NOMO-1 treated with DMSO at 0.1 percent for 48 hours (cell line): ENCODE results near the gene SPINT2.
A peak's percentile ranks its signal among the peaks of the same experiment; 100 is the strongest.

Experiments
- DNase-seq: peaks from one replicate; lab custom pipeline; 2025; ENCODE audit not compliant: unreplicated experiment; lab: John Stamatoyannopoulos, UW

The SPINT2 gene

DNA sequence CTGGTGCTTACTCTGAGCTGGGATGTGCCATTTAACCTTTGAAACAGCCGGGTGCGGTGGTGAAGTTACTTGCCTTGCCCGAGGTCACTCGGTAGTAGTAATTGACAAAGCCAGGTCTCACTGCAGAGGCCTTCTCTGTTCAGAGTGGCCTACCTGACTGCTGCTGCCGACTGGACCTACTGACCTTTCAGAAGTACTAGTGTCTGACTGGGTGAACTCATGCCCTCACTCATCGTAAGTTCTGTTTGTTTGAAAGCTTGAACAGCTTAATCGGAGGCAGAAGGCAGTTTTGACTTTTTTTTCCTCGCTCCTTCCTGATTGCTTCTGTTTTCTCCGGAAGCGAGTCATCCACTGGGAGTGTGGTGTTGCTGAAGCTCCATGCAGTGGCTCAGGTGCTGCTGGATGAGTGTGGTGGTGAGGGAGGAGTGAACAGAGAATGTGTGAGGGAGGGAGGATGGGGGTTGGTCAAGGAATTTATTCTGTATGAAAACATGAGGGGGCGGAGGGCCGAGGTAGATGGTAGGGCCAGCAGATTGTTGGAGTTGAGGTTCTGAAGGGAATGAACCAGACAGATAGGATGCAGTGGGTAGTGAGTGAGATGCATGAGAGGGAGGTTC, 2.7 kb downstream of the SPINT2 start:
- DNase-seq = no peak

DNA sequence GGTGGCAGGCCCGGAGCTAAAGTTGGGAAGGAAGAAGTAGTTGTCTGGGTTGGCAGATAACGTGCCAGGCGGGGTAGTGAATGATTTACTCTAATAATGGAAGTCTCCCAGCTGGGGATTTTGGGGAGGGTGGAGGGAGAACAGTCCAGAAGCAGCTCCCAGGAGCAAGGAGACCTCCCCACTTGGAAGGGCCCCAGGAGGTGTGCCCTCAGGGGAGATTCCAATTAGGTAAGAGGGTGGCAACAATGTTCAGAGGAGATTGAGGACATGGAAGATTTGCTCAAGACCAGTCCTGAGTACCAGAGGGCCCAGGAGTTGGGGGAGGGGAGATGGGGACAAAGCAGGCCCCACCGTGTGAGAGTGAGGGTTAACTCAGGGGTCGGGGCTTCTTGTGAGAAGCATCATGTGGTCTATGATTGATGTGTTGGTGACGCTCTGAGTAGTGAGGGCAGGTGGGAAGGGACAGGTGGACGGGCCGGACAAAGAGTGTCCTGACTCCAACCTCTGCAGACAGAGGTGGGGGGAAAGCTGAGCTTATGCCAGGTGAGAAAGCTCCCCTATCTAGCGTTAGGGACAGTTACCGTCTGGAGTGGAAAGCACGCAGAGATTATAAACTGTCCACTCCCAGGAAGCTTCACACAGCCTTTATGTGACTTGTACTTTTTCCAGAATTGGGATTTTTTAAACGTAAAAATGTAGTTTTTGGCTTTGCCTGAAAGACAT, 3.5 kb downstream of the SPINT2 start:
- DNase-seq = no peak

DNA sequence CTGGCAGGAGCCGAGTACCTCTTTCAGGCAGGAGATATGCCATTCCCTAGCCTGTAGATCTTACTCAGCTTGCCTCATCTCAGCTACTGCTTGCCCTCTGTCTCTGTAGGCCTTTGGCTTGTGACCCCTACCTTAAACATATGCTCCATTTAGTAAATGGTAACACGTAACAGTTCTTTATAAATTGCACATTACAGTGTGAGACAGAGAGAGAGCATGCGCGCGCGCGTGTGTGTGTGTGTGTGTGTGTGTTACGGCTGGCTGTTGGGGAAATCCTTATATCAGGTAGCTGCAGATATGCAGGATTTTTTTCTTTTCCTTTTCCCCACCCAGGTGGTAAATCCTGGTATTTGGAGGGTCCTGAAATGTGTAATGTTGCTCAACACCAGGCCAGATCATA, 4.2 kb downstream of the SPINT2 start:
- no peak for DNase-seq

DNA sequence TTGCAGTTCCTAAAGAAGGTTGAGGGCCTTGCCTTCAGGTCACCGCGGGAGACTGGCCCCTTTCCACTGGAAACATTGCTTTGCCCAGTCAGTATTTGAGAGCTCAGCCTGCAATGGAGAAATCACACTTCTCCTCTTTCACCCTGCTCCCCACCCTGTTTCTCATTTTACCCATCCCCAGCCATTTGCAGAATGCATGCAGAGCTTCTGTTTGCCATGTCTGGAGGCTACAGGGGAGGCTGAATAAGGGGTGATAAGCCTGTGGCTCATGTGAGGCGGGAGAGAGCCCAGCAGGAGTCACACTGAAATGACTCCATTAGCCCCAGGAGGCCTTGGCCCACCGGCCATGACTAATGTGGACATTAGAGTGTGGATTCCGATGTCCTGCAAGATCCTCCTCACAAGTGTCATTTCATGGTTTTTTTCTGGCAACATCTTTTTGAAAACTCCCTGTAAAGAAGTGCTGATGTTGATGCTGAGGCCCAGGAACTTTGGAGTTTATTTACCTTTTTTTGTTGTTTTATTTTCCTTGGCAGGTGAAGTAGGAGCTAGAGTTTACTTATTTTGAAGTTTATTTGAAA, 6.3 kb downstream of the SPINT2 start:
- no peak for DNase-seq

DNA sequence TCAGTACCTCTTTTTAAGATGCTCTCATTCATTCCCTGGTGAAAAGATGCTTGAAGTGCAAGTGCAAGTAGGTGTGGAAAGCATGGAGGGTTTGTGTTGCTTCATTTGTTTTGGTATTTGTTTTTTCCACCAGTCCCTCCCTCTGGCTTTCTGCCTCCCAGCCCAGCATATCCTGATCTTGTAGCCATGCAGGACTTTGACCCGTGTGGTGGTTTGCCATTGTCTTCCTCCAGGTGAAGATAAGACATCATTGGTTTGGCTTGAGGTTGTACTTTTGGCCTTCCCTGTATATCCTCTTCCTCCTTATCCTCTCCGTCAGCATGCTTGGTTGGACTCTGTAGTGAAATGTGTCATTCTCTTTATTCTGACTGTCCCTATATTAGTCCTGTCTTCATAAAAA, 9.1 kb downstream of the SPINT2 start:
- no peak for DNase-seq

DNA sequence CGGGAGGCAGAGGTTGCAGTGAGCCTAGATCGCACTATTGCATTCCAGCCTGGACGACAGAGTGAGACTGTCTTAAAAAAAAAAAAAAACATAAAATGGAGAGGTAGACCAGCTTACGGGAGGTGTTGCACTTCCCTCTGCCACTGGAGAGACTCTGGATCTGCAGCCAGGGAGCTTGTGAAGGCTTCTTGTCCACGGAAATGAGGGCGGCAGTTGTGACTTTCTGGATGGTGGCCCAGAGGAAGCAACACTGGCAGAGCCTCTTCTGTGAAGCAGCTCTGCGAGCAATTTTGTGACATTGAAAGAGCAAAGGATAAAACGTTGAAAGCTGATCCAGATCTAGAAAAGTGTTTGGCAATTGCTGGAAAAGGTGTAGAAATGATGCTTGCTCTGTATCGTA, 10.4 kb downstream of the SPINT2 start:
- no peak for DNase-seq

DNA sequence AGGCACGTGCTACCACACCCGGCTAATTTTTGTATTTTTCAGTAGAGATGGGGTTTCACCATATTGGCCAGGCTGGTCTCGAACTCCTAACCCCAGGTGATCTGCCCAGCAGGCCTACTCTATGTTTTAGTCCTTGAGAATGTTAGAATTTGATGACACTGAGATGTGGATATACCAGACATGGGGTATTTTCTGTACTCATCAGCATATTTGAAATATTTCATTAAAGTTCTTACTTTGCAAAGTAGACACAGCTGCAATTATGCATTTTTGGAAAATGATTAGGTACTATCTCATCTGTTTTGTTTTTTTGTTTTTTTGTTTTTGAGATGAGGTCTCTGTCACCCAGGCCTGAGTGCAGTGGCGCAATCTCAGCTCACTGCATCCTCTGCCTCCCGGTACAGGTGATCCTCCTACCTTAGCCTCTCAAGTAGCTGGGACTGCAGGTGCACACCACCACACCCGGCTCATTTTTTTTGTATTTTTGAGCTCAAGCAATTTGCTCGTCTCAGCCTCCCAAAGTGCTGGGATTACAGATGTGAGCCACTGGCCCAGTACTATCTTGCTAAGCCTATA, 12.7 kb downstream of the SPINT2 start:
- no peak for DNase-seq

DNA sequence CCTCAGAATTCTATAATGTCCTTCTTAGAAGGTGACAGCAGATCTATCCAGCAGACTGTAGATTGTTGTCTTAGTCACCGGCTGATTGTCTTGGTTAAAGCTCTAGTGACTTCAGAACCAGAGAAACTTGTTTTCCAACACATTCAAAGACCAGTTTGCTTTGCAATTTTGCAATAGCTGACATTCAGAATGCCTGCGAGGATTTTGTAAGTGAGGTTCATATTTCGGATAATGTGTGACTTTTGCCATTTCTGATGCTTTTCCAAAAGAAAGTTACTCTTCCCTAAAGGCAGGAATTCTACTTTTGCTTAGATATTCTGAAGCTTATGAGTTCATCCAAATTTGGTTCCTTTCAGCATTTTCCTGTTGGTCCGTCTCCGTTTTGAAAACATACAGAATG, 13.2 kb downstream of the SPINT2 start:
- no peak for DNase-seq

DNA sequence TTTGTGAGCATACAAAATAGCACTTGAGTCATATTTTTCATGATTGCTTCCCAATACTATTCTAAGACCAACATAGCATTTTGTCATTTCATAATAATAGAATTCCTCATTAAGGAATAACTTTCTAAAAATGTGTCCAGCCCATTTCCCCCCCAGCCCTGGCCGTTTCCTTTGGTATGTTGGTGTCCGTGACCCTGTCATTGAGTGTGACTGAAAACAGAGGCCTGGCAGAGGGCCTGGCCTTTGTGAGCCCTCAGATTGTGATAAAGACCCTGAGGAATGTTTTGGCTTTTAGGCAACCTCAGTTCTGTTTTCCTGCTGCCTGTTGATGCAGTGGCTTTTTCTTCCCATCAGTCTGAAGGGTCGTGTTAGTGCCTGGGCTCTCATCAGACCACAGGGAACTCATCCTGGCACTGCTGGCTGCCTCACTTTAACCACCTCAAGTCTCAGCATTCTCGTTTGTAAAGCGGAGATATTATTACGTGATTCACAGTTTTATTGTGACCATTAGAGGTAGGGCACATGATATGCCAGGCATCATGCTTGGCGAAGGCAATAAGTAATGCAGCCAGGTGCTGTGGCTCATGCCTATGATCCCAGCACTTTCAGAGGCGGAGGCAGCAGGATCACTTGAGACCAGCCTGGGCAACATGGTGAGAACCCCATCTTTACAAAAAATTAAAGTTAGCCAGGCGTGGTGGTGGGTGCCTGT, 13.8 kb downstream of the SPINT2 start:
- DNase-seq = no peak

DNA sequence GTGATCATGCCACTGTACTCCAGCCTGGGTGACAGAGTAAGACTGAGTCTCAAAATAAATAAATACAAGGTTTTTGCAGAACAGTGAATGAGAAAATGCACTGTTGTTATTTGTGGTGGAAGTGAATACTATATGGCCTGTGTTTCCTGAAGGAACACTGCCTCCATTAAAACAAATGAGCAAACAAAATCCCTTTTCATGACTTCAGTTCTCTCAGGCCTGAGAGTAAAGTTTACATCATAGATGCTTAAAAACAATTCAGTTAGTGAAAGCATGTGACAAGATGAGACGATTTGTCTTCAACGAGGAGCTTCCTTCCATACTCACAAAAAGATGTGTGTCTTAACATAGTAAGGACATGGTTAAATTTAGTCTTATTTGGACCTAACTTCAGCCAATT, 14.4 kb downstream of the SPINT2 start:
- no peak for DNase-seq

DNA sequence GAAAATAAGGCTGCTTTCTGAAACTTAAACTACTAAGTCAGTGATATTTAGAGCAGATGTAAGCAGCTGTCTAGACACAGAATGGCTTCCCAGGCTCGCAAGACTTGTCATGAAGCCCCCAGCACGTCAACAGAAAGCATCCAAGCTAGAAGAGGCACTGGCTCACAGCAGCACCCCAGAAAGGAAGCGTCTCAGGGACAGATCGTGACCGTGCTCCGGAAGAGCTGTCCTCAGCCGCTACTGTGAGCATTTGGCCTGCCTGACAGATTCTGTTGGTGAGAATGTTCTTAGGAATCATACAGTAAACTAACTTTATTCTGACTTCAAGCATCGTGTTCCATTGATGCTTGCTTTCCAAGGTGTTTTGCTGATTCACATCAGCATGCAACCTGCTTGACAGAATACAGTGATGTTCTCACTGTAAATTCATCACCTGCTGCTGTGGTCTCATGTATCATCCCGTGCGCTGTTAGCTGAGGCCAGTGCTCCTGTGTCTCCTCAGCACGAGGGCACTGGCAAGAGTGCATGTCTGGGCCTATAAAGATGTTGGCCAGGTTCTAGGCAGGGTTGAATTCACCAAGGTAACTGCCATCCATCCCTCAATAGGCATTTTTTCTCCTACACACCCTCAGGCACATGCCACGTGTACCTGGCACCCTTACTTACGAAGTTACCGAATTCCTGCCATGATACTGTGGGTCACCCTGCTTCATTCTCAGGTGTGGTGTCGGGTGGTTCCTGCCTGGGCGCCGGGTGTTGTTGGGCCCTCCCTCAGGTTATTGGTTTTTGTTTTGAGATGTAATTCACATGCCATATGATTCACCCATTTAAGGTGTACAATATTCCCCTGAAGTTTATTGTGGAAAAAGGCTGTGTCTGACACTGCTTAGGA, 15.9 kb downstream of the SPINT2 start:
- DNase-seq = no peak

DNA sequence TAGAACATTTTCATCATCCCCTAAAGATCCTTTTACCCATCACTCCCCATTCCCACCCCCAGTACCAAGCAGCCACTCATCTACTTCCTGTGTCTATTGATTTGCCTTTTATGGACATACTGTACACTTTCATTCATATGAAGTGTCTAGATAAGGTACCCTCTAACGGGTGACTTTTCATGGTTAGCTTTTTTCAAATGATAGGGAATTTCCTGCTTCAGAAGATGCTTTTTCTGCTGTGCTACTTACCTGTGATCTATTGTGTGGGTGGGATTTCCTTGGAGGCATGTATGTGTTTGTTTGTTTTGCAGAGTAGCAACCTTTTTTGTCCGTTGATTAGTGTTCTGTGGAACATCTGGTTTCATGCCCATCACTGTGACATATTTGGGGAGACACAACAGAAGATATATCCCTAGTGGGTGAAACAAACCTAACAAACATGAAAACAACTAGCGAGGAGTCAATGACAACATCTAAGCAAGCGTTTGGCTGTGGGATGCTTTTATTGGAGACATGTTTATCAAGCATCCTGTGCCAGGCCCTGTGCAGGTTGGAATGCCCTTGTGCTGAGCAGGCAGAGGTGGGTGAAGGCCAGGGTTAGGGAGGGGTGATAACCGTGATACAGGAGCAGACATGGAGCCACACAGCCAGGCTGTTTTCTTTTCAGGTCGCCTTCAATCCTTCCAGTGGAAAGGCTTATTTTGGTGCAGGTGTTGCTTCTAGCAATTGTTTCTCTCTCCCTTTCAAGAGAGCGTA, 17.6 kb downstream of the SPINT2 start:
- no peak for DNase-seq

DNA sequence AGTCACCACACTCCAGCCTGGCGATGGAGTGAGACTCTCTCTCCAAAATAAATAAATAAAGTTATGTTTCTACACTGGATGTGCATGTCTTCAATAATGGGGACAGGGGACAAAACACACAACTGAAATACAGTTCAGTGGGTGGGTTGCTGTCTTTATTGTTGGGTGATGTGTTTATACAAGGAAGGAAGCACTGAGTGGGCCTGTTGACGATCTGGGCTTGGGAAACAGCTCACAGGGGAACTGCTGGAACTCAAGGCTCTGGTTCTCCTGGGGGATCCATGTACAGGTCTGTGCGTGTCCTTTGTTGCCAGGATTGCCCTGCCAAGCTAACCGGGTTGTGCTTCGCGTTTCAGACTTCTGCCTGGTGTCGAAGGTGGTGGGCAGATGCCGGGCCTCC, 18.9 kb downstream of the SPINT2 start:
- no peak for DNase-seq

DNA sequence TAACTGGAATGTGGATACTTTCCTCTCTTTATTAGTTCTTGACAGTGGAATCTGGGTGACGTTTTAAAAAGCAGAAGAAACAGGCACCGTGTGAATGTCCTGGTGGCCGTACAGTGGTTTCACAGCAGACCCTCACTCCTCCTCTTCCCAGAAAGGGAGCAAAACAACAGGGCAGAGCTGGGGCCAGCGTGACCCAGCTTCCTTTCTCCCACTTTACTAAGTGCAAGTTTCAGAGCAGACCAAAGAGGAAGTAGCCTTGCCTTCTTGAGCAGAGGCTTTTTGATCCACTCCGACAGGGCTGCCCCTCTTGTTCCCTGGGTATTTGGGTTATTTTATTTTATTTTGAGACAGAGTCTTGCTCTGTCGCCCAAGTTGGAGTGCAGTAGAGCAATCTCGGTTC, 20.0 kb downstream of the SPINT2 start:
- peak; percentile 52 for DNase-seq

DNA sequence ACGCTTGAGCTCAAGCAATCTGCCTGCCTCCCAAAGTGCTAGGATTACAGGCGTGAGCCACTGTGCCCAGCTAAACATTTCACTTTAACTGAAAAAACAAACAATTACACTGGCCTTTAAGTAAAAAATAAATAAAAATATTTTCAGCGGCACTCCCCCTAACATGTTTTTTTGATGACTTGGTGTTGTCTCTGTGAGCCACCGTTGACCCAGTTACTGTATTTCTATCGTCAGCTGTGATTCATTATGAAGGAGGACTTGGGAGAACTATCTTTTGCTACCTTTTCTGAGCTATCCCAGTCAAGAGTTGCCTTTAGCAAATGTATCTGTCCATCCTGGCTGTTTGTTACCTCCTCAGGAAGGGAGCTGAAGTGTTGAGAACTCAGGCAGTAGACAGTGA, 21.2 kb downstream of the SPINT2 start:
- DNase-seq = no peak

DNA sequence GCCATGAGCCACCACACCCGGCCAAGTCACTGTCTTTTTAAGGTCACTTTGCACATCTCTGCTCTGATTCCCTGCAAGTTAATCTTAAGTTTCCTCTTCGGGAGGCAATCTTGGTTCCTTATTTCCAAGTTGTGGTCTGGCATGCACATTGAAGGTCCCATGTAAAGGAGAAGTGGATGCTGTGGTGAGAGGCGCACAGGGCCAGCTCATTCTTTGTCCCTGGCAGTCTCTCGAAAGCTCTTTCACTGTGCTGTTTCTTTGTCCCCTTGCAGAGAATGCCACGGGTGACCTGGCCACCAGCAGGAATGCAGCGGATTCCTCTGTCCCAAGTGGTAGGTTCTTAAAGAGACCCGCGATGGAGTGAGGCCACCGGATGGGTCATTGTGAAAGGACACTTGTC, 23.2 kb downstream of the SPINT2 start:
- peak; percentile 88 for DNase-seq

DNA sequence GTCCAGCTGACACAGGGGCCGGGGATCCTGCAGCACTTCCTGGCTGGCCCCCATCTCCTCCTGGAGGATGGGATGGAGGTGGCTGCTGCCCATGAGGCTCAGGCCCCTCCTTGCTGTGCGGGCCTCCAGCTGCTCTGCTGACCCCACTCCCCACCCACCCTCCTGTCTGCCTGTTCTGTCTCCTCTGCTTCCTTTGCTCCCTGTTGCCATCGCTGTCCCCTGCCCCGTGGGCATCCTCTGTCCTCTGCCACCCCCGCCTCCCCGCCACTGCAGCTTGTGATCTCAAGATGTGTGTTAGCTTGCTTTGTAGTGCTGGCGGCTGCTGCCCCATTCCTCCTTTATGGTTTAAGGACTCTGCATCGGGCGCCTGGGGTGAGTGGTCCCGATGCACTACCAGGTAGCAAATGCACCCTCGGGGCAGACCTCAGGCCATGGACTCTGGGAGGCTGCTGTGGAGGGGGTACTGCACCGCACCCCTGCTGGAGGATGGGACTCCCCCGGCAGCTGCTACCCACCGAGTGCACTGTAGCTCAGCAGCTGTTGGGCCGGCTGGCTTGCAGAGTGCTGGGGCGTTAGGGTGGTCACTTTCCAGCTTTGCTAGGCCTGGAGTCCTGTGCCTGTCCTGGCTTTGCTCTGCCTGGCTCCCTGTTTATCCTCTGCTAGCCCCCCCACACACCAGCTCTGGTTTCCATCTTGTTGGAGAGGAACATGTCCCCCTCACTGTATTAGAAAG, 23.9 kb downstream of the SPINT2 start:
- no peak for DNase-seq

DNA sequence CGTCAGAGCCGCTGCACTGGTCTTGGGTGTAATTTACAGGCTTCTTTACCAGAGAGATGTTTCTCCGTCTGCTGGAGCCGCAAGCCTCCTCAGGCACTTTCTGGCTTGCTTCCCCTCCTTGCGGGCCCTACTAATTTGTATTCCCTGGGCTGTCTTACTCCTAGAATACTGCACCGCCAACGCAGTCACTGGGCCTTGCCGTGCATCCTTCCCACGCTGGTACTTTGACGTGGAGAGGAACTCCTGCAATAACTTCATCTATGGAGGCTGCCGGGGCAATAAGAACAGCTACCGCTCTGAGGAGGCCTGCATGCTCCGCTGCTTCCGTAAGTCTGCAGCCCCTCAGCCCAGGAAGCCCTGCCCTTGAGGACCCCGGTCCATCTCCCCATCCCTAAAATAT, 25.6 kb downstream of the SPINT2 start:
- DNase-seq = no peak

DNA sequence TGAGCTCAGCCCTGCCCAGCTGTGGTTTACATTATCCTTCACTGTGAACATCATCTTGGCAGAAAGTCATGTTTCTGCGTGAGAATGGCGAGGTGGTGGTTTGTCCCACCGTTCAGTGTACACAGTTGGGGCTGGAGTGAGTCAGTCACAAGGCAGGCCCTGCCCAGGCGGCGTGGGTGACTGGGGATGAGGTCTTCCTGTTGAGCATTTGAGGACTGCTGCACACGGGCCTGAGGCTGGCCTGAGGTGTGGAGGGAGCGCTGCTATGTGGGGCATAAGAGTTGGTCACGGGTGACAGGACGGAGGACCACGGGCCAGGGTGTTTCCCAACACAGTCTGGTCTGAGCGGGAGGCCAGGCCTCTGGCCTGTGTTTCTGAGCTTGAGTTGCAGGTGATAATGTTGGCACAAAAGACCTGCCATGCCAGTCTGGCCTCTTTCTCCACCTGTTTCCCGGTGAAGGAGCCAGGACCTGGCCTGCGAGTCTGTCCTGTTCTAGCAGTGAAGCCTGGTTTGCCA, 26.3 kb downstream of the SPINT2 start:
- DNase-seq = no peak
